Coronary artery (tissue), 2 donors: Measurements from ENCODE around the gene PSEN2.

Experiments used
- DNase-seq: peaks from one replicate; pipeline ENCODE4 v3.0.0-alpha.2; 2017; ENCODE audit warnings: low spot score
- H3K27ac ChIP-seq, 2 donors: fragments of 200-600 bp; sonication (generic); one replicate each; pipeline ENCODE4 v1.5.1; 2016 to 2019
- H3K4me3 ChIP-seq: fragments of 200-600 bp; sonication (generic); 2 replicates; pipeline ENCODE4 v1.5.1; 2016; ENCODE audit warnings: mild to moderate bottlenecking, moderate library complexity
- TF ChIP-seq, protein P1 (sequence below): fragments of 200-600 bp; sonication (generic); IDR thresholded peaks from one replicate; pipeline ENCODE4 v1.5.1; 2019; ENCODE audit warnings: antibody characterized with exemption

Gene PSEN2

DNA sequence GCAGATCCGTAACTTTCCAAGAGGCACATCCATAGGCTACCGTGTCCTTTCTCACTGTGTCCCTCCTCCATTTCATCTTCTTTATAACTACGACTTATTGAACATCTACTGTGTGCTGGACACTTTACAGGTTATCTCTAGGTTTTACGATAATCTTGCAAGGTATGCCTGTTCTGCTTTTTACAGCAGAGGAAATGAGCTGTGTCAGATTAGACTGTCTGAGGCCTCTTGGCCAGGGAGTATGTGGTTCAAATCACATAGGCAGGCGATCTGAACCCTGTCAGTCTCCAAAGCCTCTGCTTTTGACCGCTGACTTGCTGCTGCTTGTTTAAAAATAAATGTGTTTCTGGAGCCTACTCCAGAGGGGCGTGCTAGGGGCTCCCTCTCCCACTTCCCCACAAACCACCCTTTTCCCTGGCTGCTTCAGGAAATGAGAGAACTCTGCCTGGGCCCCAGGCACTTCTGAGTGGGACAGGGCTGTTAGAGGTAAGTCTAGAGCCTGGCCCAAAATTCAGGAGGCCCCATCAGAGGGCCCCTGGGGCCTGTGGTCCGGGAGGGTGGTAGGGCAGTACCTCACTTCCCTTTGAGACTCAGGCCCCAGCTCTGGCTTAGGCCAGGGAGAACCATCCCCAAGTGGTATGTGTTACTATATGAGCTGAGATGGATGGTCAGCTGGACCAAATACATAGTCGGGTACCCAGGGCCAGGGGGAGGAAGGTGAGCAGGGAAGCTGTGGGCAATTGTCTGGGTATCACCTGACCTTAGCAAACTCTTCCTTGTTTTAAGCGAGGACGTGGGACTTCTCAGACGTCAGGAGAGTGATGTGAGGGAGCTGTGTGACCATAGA lies 4.4 kb downstream of the PSEN2 start:
- TF ChIP-seq, protein P1, sequence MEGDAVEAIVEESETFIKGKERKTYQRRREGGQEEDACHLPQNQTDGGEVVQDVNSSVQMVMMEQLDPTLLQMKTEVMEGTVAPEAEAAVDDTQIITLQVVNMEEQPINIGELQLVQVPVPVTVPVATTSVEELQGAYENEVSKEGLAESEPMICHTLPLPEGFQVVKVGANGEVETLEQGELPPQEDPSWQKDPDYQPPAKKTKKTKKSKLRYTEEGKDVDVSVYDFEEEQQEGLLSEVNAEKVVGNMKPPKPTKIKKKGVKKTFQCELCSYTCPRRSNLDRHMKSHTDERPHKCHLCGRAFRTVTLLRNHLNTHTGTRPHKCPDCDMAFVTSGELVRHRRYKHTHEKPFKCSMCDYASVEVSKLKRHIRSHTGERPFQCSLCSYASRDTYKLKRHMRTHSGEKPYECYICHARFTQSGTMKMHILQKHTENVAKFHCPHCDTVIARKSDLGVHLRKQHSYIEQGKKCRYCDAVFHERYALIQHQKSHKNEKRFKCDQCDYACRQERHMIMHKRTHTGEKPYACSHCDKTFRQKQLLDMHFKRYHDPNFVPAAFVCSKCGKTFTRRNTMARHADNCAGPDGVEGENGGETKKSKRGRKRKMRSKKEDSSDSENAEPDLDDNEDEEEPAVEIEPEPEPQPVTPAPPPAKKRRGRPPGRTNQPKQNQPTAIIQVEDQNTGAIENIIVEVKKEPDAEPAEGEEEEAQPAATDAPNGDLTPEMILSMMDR, result no peak
- no peak for DNase-seq
- Histone ChIP-seq H3K4me3 (no peak overlapping the region), H3K27ac (no peak overlapping the region)

DNA sequence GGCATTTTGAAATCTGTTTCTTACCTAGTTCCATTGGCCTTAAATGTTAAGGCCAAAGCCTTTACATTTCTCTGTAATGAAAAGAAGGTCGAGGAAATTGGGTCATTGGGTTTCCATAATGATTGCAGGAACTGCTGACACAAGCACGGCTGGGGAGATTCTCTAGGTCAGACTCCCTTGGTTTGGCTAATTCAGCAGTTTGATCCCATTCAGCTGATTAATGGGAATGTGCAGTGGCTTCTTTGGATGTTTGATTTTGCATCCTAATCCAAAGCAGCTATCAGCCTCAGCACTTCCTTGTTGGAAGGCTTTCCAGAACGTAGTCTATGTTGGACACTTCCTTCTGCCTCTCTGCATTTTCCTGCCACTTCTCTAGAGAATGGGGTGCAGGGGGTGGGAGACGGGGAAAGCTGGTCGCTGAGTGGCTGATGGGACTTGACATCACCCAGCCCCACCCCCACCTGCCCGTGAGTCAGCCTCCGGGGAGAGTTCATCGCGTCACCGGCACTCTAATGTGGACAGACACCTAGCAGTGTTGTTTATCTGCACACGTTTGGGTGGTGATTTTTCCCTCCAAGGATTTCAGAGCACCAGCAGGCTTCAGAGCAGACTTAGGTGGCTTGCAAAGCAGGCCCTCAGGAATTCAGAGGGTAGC lies 5.4 kb downstream of the PSEN2 start:
- TF ChIP-seq, protein P1, result no peak
- H3K27ac ChIP-seq, result no peak overlapping the region
- no peak overlapping the region for H3K4me3 ChIP-seq
- no peak for DNase-seq

DNA sequence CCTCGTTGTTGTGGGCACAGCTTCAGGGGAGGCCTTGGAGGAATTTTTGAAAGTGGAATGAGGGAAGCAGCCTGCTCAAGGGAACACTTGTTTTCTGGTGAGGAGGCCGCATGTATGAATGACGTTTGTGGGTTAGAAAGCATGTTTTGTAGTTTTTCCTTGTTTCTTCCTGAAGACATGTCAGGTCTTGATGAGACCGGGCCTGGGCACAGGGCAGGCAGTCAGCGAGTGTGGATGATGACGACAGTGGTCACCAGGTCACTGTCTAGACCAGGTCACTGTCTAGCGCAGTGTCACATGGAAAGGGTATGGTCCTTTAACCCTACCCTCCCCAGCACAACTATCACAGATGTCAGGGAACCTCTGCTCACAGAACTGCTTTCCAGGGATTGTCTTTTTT lies 7.3 kb downstream of the PSEN2 start:
- no peak overlapping the region for H3K27ac ChIP-seq
- no peak overlapping the region for H3K4me3 ChIP-seq
- DNase-seq, result no peak
- TF ChIP-seq, protein P1, result no peak

DNA sequence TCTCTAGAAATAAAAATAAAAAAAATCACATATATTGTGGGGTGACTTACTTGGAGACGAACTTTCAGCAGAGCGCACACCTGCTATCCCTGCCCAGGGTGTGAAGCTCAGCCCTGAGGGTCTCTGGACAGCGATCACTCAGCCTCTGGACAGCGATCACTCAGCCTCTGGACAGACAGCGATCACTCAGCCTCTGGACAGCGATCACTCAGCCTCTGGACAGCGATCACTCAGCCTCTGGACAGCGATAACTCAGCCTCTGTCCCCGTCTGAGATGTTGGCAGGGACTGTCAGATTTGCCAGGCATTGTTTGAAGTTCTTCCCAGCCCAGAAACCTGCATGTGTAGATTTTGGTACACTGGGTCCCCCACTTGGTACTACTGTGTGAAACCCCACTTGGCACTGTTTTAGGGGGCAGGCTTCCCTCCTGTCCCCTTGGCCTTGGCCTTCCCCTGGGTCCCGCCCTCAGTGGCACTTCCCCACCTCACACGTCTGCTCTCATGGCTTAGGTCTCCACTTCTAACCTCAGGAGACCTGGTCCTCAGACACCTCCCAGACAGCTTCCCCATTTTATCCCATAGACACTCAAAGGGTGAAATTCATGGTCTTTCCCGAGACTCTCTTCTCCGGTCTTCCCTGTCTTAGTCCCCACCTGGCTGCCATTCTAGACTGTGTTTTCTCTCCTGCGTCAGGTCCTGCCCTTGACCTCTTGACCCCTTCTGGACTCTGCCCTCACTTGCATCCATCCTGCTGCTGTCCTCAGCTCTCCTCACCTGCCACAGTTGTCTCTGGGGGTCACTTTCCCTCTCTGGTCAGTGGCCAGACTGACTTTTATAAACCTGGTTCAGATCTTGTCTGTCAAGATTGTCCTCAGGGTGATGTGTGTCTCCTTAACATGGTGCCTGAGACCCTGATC lies 10.2 kb downstream of the PSEN2 start:
- Histone ChIP-seq H3K27ac (no peak overlapping the region), H3K4me3 (no peak overlapping the region)
- TF ChIP-seq, protein P1, result no peak
- no peak for DNase-seq

DNA sequence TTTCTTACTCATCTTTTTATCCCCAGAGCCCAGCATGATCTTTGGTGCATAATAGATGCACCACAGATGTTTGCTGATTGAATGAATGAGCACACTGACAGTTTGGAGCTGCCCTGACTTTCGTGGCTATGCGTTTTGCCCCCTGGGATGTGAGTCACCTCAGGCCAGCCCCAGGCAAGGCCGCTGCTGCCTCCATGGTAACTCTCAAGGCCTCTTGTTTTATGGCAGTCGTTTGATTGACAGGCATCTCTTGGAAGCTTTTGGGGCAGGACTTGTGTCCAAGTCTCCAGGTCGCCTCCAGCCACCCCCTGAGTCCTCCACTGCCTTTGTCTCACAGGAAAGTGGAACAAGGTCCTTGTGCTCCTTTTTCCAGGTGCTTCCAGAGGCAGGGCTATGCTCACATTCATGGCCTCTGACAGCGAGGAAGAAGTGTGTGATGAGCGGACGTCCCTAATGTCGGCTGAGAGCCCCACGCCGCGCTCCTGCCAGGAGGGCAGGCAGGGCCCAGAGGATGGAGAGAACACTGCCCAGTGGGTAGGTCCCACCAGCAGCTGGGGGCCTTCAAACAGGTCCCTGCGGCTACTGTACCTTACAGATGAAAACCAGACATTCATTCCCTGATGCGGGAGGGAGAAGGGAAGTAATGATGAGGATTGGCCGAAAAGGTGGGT lies 11.2 kb downstream of the PSEN2 start:
- DNase-seq, result no peak
- TF ChIP-seq, protein P1, result no peak
- no peak overlapping the region for H3K27ac ChIP-seq
- no peak overlapping the region for H3K4me3 ChIP-seq

DNA sequence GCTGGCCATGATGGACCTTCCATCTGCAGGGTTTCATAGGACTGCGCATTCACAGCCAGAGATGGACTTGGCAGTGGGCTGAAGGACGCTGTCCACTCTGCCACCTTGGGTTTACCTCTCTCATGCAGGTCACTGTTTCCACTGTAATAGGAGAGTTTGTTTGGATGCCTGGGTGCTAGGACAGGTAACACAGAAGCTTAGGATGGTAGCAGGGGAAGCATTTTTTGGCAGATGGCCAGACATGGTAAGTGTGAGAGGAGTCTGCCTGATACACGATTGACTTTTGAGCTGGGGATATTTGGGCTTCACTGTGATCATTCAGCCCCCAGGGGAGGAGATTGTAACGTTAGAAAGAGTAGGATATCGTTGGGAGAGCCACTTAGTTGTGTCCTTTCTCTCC lies 11.8 kb downstream of the PSEN2 start:
- TF ChIP-seq, protein P1, result no peak
- Histone ChIP-seq H3K4me3 (peak overlapping the region; percentile 51), H3K27ac (peak overlapping the region in 1 of 2 donors; percentile 56)
- no peak for DNase-seq
